ENCODE results near the gene RRAGC. TPM values are rescaled to one million over a fixed set of nuclear protein-coding genes. Genes with fewer than 3 reads are reported as not detected.

RRAGC gene
- total and polyA plus RNA-seq, 3 donors from 2014 or later, result 25.2 to 40.3 (median 29.5) TPM

DNA sequence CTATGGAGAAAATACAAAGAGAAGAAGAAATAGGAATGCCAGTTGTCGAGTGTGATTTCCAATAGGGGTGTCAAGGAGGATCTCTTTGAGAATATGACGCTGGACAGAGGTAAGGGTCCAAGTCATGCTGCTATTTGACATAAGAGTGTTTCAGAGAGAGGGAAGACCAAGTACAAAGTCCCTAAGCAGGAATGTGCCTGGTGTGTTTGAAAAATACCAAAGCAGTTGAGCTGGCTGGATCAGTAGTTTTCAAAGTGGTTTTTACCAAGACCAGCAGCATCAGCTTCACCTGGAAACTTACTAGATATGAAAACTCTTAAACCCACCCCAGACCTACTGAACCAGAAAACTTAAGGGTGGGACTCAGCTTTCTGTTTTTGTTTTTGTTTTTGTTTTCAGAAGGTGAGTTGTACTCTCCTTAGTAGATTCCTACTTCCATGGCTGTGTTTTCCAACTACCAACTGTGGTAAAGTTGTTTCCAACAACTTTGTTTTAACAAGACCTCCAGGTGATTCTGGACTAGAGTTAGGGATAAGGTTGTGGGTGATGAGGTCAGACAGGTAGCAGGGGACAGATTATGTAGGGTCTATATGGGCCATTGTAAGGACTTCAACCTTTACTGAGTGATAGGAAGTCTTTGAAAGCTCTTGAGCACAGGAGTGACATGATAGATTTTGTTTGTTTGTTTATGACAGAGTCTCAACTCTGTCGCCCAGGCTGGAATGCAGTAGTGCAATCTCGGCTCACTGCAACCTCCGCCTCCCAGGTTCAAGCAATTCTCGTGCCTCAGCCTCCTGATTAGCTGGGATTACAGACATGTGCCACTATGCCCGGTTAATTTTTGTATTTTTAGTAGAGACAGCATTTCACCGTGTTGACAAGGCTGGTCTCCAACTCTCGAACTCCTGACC lies 29.1 kb upstream of the RRAGC start:
- Histone ChIP-seq H3K4me3 (no peak overlapping the region), H3K27ac (no peak overlapping the region), H3K4me1 (no peaks in the 10 kb centered on the region), H3K27me3 (no peaks in the 10 kb centered on the region), H3K9me3 (no peaks in the 10 kb centered on the region), H3K36me3 (ENCODE audit: low read depth, missing control alignments) (no peaks in the 10 kb centered on the region)
- WGBS, 2 donors, result 87 to 90% methylated on average over 9 of the region's 9 CpGs
- no peak for DNase-seq
- TF ChIP-seq, protein P1, sequence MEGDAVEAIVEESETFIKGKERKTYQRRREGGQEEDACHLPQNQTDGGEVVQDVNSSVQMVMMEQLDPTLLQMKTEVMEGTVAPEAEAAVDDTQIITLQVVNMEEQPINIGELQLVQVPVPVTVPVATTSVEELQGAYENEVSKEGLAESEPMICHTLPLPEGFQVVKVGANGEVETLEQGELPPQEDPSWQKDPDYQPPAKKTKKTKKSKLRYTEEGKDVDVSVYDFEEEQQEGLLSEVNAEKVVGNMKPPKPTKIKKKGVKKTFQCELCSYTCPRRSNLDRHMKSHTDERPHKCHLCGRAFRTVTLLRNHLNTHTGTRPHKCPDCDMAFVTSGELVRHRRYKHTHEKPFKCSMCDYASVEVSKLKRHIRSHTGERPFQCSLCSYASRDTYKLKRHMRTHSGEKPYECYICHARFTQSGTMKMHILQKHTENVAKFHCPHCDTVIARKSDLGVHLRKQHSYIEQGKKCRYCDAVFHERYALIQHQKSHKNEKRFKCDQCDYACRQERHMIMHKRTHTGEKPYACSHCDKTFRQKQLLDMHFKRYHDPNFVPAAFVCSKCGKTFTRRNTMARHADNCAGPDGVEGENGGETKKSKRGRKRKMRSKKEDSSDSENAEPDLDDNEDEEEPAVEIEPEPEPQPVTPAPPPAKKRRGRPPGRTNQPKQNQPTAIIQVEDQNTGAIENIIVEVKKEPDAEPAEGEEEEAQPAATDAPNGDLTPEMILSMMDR (IDR thresholded peaks at IDR 0.05), result no peak
- no peak for TF ChIP-seq POLR2A (IDR thresholded peaks at IDR 0.05)
- intact Hi-C loops (cut with DNase I; ENCODE audit: low total_unique reads), result no loop called here

DNA sequence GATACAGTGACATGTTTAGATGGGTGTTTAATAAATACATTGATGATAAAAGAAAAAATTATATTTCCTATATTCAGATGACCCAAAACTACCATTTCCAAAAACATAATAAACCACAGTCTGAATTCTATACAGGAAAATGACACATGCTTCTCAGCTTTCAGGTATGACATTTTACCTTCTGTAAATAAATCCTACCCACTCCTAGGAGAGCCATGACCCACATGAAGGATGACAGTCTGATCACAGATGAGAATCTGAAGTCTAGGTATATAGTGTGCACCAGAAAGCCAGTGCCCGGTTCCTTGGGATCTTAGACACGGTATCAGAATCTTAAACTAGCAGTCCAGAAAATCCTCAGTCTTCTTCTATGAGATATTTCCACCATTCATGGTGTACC lies 25.5 kb upstream of the RRAGC start:
- H3K4me1 ChIP-seq, result no peaks in the 10 kb centered on the region
- H3K27ac ChIP-seq, result no peak overlapping the region
- no peak overlapping the region for H3K4me3 ChIP-seq
- H3K9me3 ChIP-seq, result no peaks in the 10 kb centered on the region
- WGBS, 2 donors, result 94 to 100% methylated on average over 2 of the region's 2 CpGs
- no peaks in the 10 kb centered on the region for H3K36me3 ChIP-seq (ENCODE audit: low read depth, missing control alignments)
- intact Hi-C loops (cut with DNase I; ENCODE audit: low total_unique reads), result no loop called here
- no peaks in the 10 kb centered on the region for H3K27me3 ChIP-seq
- no peak for DNase-seq
- TF ChIP-seq, protein P1 (IDR thresholded peaks at IDR 0.05), result no peak
- TF ChIP-seq POLR2A (IDR thresholded peaks at IDR 0.05), result no peak

DNA sequence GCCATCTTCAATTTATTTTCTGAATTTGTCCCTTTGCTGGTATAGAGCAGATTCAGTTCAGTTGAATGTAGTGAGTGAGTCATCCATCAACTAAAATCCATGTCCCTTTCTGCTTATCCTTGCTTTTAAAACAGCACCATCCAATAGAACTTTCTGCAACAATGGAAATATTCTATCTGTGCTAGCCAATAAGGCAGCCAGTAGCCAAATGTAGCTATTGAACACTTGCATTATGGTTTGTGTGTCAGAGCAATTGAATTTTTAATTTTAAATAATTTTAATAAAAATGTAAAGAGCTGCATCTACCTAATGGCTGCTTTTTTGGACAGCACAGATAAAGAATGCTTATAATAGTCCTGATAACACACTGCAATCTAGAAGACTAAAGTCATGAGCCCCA lies 21.9 kb upstream of the RRAGC start, which contains the start of gene GJA9:
Gene GJA9, minus strand, starts transcription at position 101 of the 400 bp plus-strand sequence. CDS start 5,489 bp downstream, outside the sequence.
- intact Hi-C loops (cut with DNase I; ENCODE audit: low total_unique reads), result no loop called here
- TF ChIP-seq, protein P1 (IDR thresholded peaks at IDR 0.05), result no peak
- TF ChIP-seq POLR2A (IDR thresholded peaks at IDR 0.05), result no peak
- H3K27ac ChIP-seq, result no peak within 1 kb of the TSS

DNA sequence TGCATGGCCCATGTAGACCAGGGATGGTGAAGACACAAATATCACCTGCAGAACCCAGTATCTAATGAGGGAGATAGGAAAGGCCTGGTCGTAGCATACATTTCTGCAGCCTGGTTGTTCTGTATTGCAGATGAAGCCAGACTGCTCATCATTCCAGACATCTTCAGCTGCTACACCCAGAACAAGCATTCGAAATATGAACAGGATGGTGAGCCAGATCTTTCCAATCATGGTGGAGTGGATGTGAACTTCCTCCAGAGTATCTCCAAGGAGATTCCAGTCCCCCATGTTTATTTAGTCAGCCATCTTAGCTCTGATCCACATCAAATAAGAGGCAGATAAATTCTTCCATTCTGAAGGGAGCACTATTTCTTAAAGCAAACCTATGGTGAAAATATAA lies 16.2 kb upstream of the RRAGC start:
- intact Hi-C loops (cut with DNase I; ENCODE audit: low total_unique reads), result no loop called here
- Histone ChIP-seq H3K36me3 (ENCODE audit: low read depth, missing control alignments) (no peaks in the 10 kb centered on the region), H3K9me3 (no peaks in the 10 kb centered on the region), H3K4me3 (no peak overlapping the region), H3K27me3 (no peaks in the 10 kb centered on the region), H3K4me1 (peaks cover 5% of the 10 kb centered on the region), H3K27ac (no peak overlapping the region)
- no peak for DNase-seq
- 77 to 87% methylated on average over 2 of the region's 2 CpGs for WGBS, 2 donors
- no peak for TF ChIP-seq POLR2A (IDR thresholded peaks at IDR 0.05)
- TF ChIP-seq, protein P1 (IDR thresholded peaks at IDR 0.05), result no peak

More for the DNA sequence above, 21.9 kb upstream of the RRAGC start, which contains the start of gene GJA9:
- Histone ChIP-seq H3K4me1 (no peaks in the 10 kb centered on the region), H3K4me3 (no peak within 1 kb of the TSS), H3K27me3 (no peaks in the 10 kb centered on the region), H3K36me3 (ENCODE audit: low read depth, missing control alignments) (no peaks in the 10 kb centered on the region), H3K9me3 (no peaks in the 10 kb centered on the region)
- no peak for DNase-seq

All from testis (tissue), 3 donors.